GM12872 (cell line): ENCODE measurements around the gene TENM4.

ENCODE experiments used
- TF ChIP-seq, protein P1 (sequence below): IDR thresholded peaks from 3 replicates; pipeline ENCODE4 v1.5.1; 2011; ENCODE audit warnings: low read depth, mild to moderate bottlenecking, low read length, moderate library complexity; ENCODE audit not compliant: insufficient read depth

TENM4 gene

DNA sequence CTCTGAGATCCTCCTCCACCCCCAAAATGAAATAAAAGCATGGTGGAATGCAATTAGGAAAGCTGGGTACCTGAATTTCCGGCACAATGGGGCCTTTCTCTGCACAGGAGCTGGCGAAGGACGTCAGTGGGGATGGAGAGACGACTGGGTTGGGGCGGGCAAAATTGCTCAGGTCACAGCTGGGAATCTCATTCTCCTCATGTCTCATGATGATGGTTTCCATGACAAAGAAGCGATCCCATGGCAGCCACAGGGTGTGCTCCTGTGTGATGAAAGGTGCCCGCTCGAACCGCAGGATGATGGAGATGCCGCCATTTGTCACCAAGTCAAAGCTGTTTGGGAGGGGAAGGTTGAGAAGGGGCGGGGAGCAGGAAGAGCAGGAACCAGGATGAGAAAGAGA is 708.6 kb downstream of the TENM4 start:
- TF ChIP-seq, protein P1, sequence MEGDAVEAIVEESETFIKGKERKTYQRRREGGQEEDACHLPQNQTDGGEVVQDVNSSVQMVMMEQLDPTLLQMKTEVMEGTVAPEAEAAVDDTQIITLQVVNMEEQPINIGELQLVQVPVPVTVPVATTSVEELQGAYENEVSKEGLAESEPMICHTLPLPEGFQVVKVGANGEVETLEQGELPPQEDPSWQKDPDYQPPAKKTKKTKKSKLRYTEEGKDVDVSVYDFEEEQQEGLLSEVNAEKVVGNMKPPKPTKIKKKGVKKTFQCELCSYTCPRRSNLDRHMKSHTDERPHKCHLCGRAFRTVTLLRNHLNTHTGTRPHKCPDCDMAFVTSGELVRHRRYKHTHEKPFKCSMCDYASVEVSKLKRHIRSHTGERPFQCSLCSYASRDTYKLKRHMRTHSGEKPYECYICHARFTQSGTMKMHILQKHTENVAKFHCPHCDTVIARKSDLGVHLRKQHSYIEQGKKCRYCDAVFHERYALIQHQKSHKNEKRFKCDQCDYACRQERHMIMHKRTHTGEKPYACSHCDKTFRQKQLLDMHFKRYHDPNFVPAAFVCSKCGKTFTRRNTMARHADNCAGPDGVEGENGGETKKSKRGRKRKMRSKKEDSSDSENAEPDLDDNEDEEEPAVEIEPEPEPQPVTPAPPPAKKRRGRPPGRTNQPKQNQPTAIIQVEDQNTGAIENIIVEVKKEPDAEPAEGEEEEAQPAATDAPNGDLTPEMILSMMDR = no peak

DNA sequence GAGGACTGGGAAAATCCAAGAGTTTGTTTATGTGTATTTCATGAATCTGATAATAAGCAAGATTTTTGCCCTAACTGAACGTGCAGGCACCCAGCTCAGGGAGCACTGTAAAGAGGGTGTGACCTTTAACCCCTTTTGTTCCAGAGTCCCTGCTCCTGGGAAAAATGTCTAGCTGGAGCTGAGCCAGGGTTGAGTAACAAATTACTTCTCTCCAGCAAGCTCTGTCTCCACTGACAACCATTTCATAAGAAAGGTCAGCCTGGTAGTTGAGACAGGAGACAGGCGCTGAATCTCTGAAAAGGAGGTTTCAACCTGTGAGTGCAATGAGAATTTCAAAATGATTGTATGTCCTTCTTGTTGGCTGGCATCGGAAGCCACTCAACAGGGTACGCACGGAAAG is 709.8 kb downstream of the TENM4 start:
- TF ChIP-seq, protein P1 = no peak

DNA sequence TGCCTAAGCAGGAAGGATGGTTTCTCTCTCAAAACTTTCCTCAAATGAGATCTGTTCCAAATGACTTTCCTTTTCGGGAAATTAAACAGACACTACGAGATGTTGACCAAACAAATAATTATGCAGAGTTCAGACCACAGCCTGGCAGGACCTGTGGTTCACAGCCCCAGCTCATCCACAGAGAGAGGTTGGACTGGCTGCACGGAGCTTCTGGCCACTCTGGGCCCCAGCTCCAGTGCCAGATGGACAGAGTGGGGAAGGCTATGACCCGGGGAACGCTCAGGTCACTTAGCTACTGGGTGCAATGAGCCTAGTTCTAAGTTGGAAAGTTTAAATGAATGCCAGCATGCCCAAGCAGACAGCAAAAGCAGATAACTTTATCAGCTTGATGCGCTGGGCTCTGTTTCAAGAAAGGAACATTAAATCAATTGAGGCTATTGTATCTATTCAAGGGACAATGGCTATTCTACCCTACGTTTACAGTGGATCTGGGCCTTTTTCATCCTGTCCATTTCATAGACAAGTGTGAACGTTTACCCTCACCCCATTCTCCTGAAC is 710.5 kb downstream of the TENM4 start:
- TF ChIP-seq, protein P1 = no peak

DNA sequence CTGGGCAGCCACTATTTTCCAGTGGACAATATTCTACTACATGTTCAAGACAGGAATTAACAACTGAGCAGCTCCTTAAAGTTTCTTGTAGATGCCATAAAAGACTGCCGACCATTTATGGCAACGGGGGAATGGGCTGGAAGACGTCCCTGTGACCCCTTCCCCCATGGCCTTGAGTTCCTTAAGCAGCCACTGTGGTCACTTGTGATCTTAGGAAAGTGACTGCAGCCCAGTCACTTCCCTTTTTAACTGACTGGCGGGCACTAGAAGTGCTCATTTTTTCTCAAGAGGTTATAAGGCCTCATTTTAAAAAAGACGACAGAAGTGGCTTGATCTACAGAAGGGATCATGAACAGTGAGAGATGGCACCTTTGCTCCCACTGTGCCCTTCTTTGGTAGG is 713.0 kb downstream of the TENM4 start:
- TF ChIP-seq, protein P1 = no peak

DNA sequence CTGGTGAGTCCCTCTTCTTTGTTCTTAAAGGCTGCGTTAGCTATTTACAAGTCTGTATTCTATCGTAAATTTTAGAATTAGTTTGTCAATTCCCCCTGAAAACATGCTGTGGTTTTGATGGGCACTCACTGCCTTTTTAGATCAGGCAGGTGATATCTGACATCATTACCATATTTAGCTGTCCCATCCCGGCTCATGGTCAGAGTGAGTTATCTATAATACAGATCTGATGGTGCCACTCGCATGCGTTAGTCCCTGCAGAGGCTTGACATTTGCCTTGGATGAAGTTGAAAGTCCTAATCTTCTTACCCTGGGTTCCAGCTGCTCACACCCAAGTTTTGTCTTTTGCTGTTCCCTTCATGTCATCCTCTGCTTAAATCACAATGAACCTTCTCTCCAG is 715.6 kb downstream of the TENM4 start:
- TF ChIP-seq, protein P1 = no peak

DNA sequence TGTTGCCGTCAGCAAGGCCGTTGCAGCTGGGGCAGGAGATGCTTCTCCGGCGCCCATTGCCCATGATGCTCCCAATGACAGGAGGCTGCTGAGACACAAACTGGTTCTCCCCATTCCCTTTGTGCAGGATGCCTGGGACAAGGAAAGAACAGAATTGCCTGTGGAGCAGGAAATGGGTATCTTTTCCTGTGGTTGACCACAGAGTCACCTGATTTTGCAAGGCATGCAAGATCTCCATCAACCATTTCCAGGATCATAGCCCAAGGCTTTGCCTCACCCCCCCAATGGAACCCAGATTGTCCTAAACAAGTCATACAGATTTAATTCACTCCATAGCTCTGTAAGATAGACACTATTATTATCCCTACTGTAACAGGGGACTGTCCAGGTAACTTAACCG is 718.0 kb downstream of the TENM4 start:
- TF ChIP-seq, protein P1 = no peak

DNA sequence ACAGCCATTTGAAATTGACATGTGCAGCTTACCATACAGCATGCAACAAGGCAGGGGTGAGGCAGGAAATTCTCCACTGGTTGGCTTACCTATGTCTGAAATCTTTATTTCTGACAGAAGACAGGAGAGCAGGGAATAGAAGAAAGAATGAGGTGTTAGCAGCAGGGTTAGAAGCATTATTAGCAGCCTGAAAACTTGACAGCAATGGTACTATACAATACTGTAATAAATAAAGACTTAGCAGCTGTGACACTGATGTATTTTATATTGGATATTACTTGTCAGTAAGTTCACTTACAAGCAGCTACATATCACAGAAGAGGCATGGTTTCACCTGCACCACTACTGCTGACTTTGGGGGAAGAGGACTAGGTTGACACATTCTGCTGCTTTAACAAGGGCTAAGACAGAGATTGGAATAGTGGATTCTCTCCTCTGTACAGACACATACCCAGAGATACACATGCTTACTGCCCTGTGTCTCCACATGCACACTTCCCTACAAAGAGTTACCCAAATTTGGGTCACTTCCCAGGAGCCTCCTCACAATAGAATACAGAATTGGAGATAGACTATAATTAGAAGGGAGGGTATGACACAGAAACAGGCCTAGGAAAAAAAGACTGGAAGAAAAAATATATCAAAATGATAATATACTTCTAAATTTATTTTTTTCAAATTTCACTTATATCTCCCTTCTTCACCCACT is 720.4 kb downstream of the TENM4 start:
- TF ChIP-seq, protein P1 = no peak

DNA sequence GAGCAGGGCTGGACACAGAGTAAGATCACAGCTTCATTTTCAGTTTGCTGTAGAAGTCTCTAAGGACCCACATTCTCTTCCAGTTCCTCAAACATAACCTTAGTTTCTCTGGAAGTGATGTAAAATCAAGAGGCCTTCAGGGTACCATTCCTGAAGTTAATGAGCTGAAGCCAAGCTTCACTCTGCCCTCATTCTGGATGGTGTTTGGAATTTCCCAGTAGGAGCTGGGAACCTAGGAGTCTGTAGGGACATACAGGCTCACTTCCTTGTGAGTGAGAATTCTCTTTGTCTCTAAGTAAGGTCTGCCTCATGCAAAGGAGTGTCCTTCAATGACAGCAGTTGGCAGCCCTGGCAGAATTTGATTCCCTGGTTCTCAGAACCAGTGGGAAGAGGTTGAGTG is 723.8 kb downstream of the TENM4 start:
- TF ChIP-seq, protein P1 = no peak
